Activated CD4-positive, CD25-positive, alpha-beta regulatory T cell treated with anti-CD3 and anti-CD28 coated beads, Interleukin-2, amount 50 U/mL, for 24 hours (primary cell): ENCODE results near the gene NPHS2.
"Not testable (repeated sequence)": the region's sequence is repeated elsewhere in the genome, so short reads cannot be mapped to it uniquely, and the experiment has no call there.

ENCODE experiments used
- ATAC-seq, 2 donors: fragments of 150-1000 bp; cut with Tn5 transposase; one replicate each; pipeline ENCODE4 v1.10.0; 2021; ENCODE audit warnings: mild to moderate bottlenecking in 1 of 2, moderate library complexity in 1 of 2

NPHS2 gene

GRCh38 chr1:179545321-179545720 lies 30.4 kb downstream of the NPHS2 start:
- no peak for ATAC-seq

- ATAC-seq = no peak
Observed at GRCh38 chr1:179541774-179542173, 34.0 kb downstream of the NPHS2 start.

- ATAC-seq = no peak
Observed at GRCh38 chr1:179530352-179530751, 45.4 kb downstream of the NPHS2 start.

GRCh38 chr1:179529482-179530195 lies 46.1 kb downstream of the NPHS2 start:
- ATAC-seq = no peak

- not testable (repeated sequence) for ATAC-seq
Observed at GRCh38 chr1:179518544-179518943, 57.2 kb downstream of the NPHS2 start.

GRCh38 chr1:179516976-179517705 lies 58.6 kb downstream of the NPHS2 start:
- ATAC-seq = no peak

GRCh38 chr1:179510038-179510437 lies 65.7 kb downstream of the NPHS2 start:
- no peak for ATAC-seq

- no peak for ATAC-seq
Observed at GRCh38 chr1:179509384-179509783, 66.4 kb downstream of the NPHS2 start.

- no peak for ATAC-seq
Observed at GRCh38 chr1:179506199-179506598, 69.5 kb downstream of the NPHS2 start.
